GM19035 (cell line): ENCODE results near the gene FYB1.

Experiments used
- ATAC-seq: cut with Tn5 transposase; IDR thresholded peaks from one replicate; pipeline ENCODE4 v1.9.1; 2021; ENCODE audit not compliant: unreplicated experiment

Gene FYB1

DNA sequence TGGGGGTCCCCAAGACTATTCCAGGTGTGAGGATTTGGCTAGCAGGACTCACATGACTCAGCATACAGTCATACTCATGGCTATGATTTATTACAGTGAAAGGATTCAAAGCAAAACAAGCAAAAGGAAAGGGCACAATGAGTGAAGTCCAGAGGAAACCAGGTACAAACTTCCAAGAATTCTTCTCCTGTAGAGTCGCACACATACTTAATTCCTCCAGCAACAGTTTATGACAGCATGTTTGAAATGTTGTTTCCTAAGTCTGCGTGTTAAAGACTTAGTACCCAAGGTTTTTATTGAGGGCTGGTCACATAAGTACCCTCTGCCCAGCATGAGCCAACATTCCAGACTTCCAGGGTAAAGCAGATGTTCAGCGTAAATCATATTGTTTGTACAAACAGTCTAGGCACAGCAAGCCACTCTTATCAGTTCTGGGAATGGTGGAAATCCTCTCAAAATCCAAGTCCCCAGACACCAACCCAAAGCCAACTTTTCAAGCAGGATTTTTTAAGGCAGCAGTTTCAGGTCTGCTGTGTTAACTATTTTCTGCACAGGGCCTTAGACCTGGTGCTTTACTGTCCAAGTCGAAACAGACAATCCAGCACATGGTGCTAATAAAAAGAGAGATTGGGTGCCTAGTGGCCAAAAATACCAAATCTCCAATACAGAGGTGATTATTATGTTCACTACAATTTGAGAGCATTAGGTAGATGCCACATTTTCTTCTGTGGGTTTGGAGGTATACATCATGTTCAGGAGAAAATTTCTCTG, 126.6 kb downstream of the FYB1 start:
- no peak for ATAC-seq

DNA sequence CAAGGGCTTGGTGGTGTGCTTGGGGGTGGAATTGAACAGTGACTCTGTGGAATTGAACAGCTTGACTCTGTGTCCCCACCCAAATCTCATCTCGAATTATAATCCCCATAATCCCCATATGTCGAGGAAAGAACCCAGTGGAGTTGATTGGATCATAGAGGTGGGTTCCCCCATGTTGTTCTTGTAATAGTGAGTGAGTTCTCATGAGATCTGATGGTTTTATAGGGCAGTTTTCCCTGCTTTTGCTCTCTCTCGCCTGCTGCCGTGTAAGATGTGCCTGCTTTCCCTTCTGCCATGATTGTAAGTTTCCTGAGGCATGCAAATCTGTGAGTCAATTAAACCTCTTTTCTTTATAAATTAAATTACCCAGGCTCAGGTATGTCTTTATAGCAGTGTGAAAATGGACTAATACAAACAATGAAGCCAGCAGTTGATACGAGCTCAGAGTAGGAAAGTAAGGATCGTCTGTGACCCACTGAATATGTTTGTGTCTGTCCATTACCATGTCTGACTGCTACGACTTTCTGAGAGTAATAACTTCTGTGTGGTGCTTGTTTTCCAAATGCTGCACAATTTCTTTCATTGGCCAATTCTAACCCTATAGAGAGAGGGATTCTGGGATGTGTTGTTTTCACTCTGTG, 127.3 kb downstream of the FYB1 start:
- ATAC-seq = no peak

DNA sequence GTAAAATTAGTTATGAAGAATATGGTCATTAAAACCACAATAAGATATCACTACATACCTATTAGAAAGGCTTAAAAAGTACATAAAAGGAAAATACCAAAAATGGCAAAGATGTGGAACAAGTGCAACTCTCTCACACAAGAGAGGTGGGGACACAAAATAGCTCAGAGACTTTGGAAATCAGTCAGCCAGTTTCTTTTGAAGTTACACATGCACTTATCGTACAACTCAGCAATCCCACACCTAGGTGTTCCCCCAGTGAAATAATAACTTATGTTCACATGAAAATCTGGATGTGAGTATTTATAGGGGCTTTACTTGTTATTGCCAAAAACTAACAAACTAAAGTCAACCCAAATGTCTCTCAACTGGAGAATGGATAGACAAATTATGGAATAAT, 135.4 kb downstream of the FYB1 start:
- ATAC-seq = no peak

DNA sequence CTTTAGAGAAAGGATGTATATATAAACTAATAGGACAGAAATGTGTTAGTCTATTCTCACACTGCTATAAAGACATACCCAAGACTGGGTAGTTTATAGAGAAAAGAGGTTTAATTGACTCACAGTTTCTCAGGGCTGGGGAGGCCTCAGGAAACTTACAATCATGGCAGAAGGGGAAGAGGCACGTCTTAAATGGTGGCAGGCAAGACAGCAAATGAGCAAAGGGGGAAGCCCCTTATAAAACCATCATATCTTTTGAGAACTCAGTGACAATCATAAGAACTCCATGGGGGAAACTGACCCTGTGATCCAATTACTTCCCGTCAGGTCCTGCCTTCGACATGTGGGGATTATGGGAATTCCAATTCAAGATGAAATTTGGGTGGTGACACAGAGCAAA, 136.4 kb downstream of the FYB1 start:
- ATAC-seq = no peak

DNA sequence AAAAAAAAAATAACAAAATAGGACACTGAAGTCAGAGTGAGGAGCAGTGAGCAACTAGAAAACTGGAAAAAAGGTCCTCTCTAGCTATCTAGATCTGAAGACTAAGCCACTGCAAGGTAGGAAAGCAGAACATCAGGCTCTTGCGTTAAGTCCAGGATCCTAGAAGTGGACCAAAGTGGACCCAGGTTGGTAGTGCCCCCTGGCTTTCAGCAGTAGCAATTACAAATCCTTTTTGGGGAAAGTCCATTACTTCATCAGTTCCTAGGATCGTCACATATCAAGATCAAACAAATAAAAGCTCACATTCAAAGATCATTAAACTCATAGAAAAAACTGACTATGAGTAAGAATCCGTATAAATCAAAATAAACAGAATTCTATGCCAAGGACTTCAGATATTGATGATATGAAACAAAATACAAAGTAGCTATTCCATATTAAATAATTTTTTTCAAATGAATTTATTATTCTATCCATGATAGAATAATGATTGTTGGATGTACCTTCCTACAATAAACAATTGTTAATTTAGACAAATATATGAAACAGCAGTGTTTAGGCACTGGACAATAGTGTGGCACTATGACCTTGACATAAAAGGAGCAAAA, 138.7 kb downstream of the FYB1 start:
- ATAC-seq = peak; percentile 58

DNA sequence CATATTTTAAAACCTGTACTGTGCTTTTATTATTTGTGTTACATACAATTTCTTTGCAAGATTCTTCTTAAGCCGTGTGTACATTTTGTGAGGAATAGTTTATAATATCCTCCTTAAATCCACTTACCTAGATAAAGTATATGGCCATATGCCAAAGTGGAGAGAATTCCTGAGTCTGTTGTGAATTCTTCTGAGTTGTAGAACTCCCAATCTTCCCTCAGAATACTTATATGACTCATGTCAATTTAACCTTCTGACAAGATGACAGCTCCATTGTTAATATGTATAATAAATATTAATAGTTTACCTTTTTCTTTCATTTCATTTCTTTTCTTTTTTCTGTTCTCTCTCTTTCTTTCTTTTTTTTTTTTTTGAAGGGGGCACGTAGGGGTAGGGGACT, 139.2 kb downstream of the FYB1 start:
- ATAC-seq = no peak

DNA sequence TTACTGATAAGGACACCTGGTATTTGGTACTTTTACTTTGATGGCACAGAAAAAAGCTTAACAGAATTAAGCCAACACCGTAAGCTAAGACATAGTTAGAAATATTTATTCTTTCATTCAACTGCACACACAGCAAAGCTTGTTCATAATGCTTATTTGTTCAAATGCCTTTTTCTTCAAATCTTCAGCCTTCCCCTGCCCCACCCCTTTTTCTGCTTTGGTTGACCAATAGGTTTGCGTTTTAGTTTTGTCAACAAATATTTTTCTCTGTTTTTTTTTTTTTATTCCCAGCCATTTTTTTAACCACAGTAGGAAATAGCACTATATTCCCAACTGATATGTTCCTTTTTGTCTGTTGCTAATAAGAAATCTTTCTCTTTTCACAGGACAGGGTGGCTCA, 140.2 kb downstream of the FYB1 start:
- no peak for ATAC-seq

DNA sequence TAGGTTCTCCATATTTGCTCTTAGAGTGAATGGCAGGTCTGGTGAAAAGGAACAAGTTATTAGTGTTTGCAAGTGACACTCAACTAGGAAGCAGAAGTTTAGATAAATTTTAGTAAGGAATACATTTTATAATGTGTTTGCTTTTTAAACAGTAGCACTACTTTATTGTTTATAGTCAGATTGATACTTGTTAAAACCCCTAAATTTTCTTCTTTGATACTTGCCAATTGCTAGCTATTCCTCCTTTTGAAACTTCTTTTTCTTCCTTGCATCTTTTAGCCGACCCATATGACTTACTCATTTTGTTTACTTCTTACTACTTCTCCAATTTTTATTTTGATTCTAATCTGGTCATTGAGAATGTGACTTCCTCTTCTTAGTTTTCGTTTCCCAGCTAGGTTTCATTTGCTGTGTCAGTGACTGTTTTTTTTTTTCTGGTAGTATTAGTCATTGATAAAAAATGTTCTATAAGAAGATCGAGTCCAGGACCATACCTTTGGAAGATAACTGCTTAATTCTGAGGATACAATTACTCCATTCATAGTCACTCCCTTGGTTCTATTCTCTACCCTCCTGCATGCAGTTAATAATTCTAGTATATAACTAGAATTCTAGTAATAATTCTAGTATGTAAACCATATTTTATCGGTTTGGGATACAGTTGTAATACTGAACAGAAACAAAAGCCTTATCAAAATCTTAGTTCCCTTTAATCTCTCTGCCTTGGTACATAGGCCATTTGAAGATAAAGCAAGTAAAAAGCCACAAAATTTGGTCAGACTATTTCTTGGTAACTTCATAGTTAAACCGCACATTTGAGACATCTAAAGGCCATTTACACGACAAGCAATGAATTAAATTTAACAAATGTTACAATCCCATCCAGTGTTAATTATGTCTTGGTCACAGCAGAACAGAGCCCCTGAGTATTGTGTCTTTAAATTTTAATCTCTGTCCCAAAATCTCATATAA, 142.3 kb downstream of the FYB1 start:
- no peak for ATAC-seq

DNA sequence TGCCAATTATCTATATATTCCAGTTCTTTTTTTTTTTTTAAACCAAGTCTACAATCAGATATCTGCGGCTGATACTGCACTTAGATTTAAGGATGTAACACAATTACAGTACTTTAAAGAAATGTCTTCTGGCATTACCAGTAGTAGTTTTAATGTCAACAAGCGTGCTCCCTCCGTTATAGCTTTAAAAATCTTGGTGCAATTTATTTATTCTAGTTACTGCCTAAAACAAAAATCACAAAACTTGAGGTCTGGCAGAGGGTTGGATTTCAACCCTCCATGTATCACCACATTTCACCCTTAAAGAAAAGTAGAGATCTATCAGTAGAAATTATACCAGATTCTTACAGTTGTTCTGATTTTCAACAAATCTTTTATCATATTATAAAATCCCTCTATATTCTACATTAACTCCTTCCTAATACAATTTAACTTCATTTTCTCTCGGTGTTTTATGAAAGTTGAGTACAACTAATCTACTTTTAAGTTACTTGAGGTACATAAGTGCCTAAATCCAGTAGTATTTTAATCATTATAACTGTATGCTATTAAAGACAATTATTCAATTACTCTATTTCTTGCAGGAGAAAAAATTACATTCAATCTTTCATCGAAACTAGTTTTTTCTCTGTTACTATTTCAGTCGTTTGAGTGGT, 143.1 kb downstream of the FYB1 start:
- ATAC-seq = no peak

DNA sequence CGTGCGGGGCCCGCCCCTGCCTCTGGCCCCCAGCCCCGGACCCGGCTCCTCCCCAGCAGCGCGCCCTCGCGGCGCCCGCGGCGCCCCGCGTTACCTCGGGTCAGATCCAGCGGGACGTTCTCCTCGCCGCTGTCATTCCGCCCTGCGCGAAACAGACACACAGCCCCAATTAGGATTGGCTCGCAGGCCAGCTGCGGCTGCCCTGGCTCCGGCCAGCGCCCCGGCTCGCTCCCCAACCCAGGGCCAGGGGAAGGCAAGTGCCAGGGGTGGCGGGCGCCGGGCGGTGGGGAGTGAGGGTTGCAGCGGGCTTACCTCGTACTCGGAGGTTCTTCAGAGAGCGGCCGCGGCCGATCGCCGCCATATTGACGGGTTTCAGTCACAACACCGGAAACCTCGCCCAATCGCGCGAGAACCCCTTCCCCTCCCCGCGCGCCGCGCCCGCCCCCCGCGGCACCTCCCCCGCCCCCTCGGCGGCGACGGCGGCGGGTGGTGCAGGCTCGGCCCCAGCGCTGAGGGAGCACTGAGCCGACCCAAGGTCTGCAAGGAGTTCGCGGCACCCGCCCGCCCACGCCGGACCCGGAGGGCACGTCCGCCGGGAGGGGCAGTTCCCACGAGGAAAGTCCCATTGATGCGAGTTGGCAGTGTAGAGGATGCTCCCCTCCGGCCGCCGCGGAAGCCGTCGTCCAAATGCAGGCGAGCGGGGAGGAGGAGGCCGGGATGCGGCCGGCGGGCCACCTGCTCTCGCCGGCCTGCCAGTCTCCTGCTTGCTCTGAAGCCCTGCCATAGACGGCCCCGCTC, 145.1 kb downstream of the FYB1 start, which contains the start of gene RICTOR:
Gene RICTOR, minus strand, starts transcription at position 383 of the 798 bp plus-strand sequence. Its CDS starts 22 bp downstream, at position 361.
- peak; percentile 76 for ATAC-seq

DNA sequence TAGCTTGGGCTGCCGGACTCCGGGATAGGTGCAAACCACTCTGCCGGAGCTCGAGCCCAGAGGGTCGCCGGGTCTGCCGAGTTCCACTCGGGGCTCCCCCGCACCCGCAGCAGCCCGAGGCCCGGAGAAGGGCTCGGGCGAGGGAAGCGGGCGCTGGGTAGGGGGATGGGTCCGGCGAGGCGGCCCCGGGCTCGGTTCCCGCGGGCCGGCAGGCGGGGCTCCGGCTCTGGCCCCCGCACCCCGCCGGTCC, 145.7 kb downstream of the FYB1 start:
- ATAC-seq = peak; percentile 33

DNA sequence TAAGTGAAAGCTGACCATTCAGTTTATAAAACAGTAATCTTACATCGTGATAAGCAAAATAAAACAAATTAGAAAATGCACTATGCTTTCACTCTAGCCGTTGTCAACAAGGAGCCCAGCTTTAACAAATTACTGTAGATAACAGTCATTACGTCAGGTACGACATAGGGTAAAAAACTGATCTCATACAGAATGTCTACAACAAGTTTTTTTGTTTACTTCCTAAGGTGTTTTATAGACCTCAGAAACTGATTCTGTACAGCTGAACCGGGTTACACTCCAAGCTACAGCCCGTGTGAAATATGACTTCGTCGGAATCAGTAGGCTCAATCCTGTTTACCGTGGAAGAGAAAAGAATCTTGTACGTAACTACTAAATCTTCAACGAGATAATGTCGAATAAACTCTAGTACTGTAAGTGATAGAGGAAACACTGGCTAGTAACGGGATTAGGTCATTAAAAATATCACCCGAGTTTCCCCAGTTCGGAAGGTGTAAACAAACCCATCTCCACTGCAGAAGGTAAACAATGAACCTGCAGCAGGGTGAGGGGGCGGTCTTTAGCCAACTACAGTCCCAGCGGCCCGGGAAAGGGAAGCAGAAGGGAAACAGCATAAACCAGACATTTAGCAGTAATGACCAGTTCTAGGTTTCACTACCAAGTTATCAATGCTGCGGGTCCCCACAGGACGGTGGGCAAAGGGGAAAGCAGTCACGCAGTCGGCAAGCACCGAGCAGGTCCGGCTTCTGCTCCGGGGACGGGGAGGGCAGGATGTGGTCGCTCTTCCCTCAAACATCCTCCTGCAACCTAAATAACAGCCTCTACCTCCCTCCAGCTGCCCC, 146.2 kb downstream of the FYB1 start:
- peak; percentile 45 for ATAC-seq

DNA sequence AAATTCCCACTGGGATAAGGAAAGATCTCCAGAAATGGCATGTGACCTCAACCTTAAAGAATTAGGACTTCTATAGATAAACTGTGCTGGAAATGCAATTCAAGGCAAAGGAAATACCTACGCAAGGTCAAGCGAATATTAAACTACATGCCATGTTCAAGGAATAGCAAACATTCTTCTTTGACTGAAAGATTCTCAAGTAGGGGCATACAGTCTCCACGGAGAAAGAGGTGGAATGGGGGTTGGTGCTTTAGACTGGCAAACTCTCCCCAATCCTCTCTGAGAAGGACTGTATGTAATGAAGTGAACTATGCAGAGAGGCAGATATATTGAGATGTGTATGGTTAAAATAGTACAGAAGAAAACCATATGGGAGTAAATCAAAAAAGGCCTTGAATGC, 151.3 kb downstream of the FYB1 start:
- no peak for ATAC-seq

DNA sequence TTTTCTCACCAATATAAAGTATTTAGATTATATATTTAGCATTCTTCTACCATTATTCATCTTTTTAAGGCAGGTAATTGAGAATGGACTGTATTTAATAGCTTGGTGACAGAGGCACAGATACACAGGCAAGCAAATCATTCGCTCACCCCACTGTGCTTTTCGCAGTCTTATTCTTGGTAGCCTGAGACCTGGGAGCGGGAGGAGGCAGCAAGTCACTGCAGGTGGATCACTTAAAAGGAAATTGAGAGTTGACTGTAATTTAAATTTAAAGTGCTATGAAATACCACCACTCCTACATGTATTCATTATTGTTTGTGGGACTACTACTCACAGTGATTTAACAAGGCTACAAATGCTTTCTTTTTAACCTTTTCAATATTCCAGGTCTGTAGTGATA, 154.9 kb downstream of the FYB1 start:
- ATAC-seq = no peak

DNA sequence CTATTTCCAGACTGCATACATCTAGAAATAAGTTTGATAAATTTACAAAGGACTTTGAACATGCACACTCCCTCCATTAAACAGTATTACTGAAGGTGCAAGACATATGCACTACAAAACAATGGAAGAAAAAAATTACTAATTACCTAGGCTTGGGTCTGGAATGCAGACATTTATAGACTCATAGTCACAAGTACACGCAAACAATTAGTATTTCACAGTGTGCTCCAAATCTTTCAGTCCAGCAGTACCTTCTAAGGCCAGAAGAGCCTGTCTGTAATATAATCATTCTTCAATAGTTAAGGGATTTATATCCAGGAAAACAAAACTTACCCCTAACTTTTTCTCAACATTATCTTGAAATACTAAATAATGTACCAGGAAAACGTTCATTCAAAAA, 156.3 kb downstream of the FYB1 start:
- ATAC-seq = no peak

DNA sequence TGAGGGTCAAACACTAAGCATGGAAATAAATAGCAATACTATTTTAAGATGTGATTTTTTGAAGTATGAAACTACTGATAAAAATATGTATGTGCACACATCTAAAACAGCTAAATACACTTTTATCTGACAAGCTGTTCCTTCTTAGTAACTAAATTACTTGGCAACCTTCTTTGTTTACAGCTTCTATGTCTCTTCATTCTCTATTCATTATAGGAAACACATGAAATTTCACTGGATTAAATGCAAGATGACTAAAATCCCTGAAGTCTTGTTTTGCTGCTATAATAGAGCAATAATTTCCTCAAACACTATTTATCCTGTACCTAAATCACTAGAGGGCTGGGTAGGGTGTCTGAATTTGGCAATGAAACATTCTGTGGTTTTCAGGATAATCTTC, 156.8 kb downstream of the FYB1 start:
- no peak for ATAC-seq

DNA sequence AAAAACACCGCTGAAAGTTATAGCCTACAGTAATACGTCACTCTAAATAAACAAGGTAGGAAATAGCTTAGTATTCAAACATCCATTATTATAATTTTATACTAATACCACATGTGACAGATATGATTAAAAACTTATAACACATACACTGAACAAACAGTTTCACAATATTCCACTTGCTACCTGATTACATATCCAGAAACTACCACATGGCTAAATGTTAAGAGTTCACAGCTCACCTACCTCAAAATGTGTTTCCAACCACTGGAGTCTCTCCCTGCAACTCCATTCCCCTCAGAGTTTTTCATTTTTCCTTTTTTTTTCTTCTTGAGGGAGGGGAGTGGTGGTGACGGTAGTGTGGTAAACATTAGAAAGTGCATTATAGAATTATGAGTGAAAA, 157.3 kb downstream of the FYB1 start:
- ATAC-seq = no peak

DNA sequence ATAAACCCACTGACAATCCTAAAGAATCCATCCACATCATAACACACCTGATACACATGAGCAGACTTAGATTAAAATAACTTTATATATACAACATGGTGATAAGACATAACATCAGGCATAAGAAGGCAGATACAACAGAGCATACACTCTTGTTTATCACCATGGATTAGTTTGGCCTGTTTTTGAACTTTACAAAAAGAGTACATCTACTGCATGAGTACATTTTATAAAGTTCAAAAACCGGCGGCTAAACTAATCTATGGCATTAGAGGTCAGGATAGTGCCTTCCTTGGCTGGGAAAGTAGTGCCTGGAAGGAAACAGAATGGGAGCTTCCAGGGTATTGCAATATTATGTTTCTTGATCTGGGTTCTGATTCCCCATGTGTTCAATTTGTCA, 160.3 kb downstream of the FYB1 start:
- no peak for ATAC-seq
